Thymus (tissue), 11 donors: ENCODE data around the gene PBLD. TPM values are rescaled to one million over a fixed set of nuclear protein-coding genes. Genes with fewer than 3 reads are reported as not detected.
"Not testable (repeated sequence)": the region's sequence is repeated elsewhere in the genome, so short reads cannot be mapped to it uniquely, and the experiment has no call there.

Experiments
- DNase-seq, 9 donors: peaks; one replicate each; pipeline ENCODE4 v3.0.0-alpha.2; 2013; ENCODE audit warnings: low spot score in 9 of 9, low read depth in 6 of 9, missing footprints in 1 of 9
- H3K27ac ChIP-seq, 2 donors: one replicate each; pipeline ENCODE4 v1.5.1; 2013; ENCODE audit warnings: control low read depth in 1 of 2, low read depth in 1 of 2, low read length in 1 of 2, mild to moderate bottlenecking in 1 of 2, moderate library complexity in 1 of 2
- H3K27me3 ChIP-seq, 2 donors: one replicate each; pipeline ENCODE4 v1.5.1; 2013; ENCODE audit warnings: low read length in 1 of 2; ENCODE audit not compliant: control insufficient read depth in 2 of 2, insufficient read depth in 1 of 2
- H3K36me3 ChIP-seq, 2 donors: one replicate each; pipeline ENCODE4 v1.5.1; 2013; ENCODE audit warnings: low read length in 1 of 2, mild to moderate bottlenecking in 1 of 2, moderate library complexity in 1 of 2; ENCODE audit not compliant: control insufficient read depth in 2 of 2, insufficient read depth in 2 of 2
- H3K4me1 ChIP-seq, 2 donors: one replicate each; pipeline ENCODE4 v1.5.1; 2013; ENCODE audit warnings: low read length in 2 of 2; ENCODE audit not compliant: control insufficient read depth in 2 of 2, insufficient read depth in 2 of 2
- H3K4me3 ChIP-seq, 2 donors: one replicate each; pipeline ENCODE4 v1.5.1; 2013; ENCODE audit warnings: low read length in 2 of 2, control low read depth in 1 of 2, mild to moderate bottlenecking in 1 of 2
- H3K9me3 ChIP-seq, 2 donors: one replicate each; pipeline ENCODE4 v1.5.1; 2013; ENCODE audit warnings: low read length in 1 of 2, mild to moderate bottlenecking in 1 of 2; ENCODE audit not compliant: control insufficient read depth in 2 of 2, insufficient read depth in 1 of 2
- WGBS: extraction: QIAGEN DNeasy Blood & Tissue Kit; methylation state at CpG from one replicate; pipeline ENCODE4 v1.1.7; 2013; 5-methylcytosine and 5-hydroxymethylcytosine counted together
- polyA plus RNA-seq: library from polyadenylated mRNA; stranded (reverse); fragments of 200-250 nt; gene quantifications from one replicate; pipeline ENCODE4 v1.2.3, GENCODE V29; 2013
- total RNA-seq: library from RNA; stranded (reverse); fragments of 120-200 nt; gene quantifications from one replicate; pipeline ENCODE4 v1.2.4, GENCODE V29; 2013
- donor health status: healthy.

The PBLD gene
- total and polyA plus RNA-seq, 2 donors, result 1.7 to 2.5 TPM

DNA sequence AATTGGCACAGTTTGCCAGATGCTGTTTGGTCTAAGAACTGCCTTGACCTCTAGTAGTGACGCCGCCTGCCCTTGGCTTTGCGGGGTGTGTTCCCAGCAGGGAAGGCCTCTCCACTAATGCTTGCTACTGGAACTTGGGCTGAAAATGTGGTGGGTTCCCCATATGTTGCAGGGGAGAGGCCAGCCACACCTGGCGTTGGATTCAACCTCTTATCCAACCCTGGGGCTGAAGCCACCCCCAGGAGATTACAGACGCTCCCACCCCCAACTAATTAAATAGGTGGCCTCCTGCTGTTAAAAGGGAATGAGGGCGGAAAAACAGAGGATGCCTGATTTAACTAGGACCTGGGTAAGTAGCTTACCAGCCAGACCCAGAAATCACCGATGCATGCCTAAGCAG lies 81.6 kb downstream of the PBLD start:
- H3K27ac ChIP-seq, result no peak overlapping the region
- H3K36me3 ChIP-seq, result no peaks in the 10 kb centered on the region
- H3K9me3 ChIP-seq, result no peaks in the 10 kb centered on the region
- no peak for DNase-seq
- no peaks in the 10 kb centered on the region for H3K27me3 ChIP-seq
- WGBS, result 98% methylated on average over 7 of the region's 7 CpGs
- H3K4me1 ChIP-seq, result no peaks in the 10 kb centered on the region
- H3K4me3 ChIP-seq, result no peak overlapping the region

DNA sequence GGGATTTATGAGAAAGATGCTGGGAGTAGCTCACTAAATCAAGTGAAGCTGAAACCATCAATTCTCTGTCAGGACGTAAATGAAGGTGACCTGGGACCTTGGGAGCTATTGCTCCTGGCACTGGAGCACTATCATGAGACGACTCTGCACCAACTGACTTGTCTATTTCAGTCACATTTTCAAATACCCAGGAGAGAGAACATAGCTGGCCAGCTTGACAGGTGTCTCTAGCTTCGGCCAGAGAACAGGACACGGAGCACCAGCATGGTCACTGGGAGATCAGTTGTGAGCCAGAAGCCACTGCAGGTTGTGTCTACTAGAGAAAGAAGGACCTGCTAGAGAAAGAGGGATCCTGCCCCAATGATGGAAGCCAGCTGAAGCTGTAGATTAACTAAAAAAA lies 83.4 kb downstream of the PBLD start:
- Histone ChIP-seq H3K4me3 (no peak overlapping the region), H3K36me3 (no peaks in the 10 kb centered on the region), H3K27ac (no peak overlapping the region), H3K27me3 (no peaks in the 10 kb centered on the region), H3K4me1 (no peaks in the 10 kb centered on the region), H3K9me3 (no peaks in the 10 kb centered on the region)
- no peak for DNase-seq
- 97% methylated on average over 4 of the region's 4 CpGs for WGBS

DNA sequence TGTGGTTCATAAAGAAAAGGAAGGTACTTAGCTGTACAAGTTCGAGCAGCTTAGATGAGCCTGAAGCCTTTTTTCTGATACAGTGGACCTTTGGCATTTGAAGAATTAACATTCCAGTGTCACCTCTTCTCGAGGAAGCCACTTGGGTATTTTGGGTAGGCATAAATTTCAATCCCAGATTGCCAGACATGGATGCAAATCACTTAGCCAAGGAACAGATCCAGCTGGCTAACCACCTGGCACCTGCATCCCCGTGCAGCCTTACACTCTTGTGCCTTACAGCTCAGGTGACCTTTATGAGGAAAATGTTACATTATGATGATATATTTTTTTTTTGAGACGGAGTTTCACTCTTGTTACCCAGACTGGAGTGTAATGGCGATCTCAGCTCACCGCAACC lies 84.8 kb downstream of the PBLD start:
- H3K4me1 ChIP-seq, result no peaks in the 10 kb centered on the region
- no peaks in the 10 kb centered on the region for H3K36me3 ChIP-seq
- H3K27me3 ChIP-seq, result no peaks in the 10 kb centered on the region
- no peak overlapping the region for H3K4me3 ChIP-seq
- no peak for DNase-seq
- H3K9me3 ChIP-seq, result no peaks in the 10 kb centered on the region
- 96% methylated on average over 6 of the region's 6 CpGs for WGBS
- H3K27ac ChIP-seq, result no peak overlapping the region

DNA sequence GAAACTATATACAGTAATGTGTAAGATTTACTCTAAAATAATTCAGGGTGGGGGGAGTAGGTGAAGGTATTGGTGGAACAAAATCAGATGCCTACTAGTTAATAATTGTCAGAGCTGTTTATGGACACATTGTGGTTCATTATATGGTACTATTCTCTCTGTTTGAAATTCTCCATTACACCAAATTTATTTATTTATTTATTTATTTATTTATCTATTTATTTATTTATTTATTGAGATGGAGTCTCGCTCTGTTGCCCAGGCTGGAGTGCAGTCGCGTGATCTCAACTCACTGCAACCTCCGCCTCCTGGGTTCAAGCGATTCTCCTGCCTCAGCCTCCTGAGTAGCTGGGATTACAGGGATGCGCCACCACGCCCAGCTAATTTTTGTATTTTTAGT lies 86.3 kb downstream of the PBLD start:
- H3K36me3 ChIP-seq, DNase-seq, H3K4me3 ChIP-seq, H3K4me1 ChIP-seq, H3K27me3 ChIP-seq, H3K27ac ChIP-seq, H3K9me3 ChIP-seq: not testable (repeated sequence)
- WGBS, result 93% methylated on average over 7 of the region's 7 CpGs

DNA sequence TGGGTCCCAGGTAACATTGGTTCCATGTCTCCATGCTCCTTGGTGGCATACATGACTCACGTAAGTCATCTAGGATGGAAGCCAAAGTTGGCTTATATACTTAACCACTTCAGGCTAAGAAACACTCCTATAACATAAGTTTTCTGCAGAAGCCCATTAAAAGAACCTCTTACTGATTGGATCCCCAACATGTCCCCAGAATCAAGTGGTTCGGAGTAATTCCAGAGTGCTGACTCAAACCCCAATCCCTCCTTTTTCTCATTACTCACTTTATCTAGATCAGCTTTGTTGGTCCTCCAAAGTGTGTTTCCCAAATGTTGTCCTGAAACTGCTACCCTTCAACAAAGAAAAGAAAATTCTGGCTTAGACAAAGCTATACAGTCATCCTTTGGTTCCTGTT lies 90.7 kb downstream of the PBLD start:
- Histone ChIP-seq H3K27me3 (no peaks in the 10 kb centered on the region), H3K4me3 (no peak overlapping the region), H3K9me3 (no peaks in the 10 kb centered on the region), H3K4me1 (no peaks in the 10 kb centered on the region), H3K36me3 (no peaks in the 10 kb centered on the region), H3K27ac (no peak overlapping the region)
- DNase-seq, result no peak
- 75% methylated on average over 2 of the region's 2 CpGs for WGBS

DNA sequence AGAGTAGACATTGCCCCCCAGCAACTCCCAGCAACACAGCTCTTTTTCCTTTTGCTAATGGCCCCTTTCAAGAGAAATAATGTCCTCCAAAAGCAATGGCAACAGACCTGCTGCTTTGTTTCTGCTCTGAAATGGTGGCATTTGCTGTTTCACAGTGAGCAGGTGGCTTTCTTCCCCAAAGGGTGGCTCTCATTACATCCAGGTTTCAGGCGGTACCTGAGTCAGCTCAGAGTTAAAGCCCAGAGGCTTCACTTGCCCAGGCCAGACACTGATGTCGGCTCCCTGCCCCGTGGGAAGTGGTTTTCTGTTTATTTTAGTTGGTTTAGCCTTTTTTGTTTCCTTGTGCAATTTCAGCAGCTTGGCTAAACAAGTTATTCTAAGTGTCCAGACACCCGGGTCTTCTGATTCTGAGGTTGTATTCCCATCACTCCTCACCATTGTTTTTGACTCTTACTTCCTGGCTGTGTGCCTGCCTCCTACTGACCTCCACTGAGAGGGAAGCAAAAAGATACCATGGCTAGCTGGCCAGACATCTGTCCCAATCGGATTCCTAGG lies 93.1 kb downstream of the PBLD start:
- Histone ChIP-seq H3K4me3 (no peak overlapping the region), H3K9me3 (no peaks in the 10 kb centered on the region), H3K27ac (no peak overlapping the region), H3K36me3 (no peaks in the 10 kb centered on the region), H3K4me1 (no peaks in the 10 kb centered on the region), H3K27me3 (no peaks in the 10 kb centered on the region)
- WGBS, result 93% methylated on average over 5 of the region's 5 CpGs
- no peak for DNase-seq

DNA sequence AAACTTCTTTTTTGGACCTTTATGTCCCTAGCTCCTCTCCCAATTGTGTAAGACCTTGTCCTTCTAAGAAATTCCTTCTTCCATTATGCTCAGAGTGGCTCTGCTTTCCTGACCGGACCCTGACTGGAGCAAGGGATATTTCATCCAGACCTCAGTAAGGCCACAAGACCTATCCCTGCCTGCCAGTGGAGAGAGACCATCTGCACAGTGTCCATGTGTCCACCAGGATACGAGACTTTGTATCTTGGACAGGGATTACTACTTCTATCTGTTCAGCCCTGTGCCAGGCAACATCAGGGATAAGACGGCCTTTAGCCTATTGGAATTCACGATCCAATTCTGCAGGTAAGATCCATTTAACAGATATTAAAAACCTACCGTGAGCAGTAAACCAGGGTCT lies 93.7 kb downstream of the PBLD start:
- H3K4me3 ChIP-seq, result no peak overlapping the region
- H3K27ac ChIP-seq, result no peak overlapping the region
- no peaks in the 10 kb centered on the region for H3K9me3 ChIP-seq
- 98% methylated on average over 5 of the region's 5 CpGs for WGBS
- no peak for DNase-seq
- H3K27me3 ChIP-seq, result no peaks in the 10 kb centered on the region
- no peaks in the 10 kb centered on the region for H3K36me3 ChIP-seq
- no peaks in the 10 kb centered on the region for H3K4me1 ChIP-seq

DNA sequence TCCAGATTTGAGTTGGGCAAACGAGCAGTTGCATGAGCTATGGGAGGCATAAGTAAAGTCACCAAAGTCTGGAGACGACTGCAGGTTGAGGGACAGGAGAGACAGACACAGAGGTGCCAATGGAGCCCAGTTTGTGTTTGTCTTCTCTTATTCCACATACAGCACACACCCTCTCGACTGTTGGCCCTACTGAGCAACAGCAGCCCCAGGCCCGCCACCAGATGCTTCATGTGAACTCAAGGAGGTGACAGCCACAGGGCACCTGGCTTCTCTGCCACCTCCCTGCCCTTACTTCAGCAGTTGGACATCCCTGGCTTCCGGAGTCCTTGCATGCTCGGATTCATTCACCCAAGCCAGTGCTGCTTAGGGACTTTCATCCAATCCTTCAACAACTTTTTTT lies 94.4 kb downstream of the PBLD start:
- no peaks in the 10 kb centered on the region for H3K36me3 ChIP-seq
- WGBS, result 94% methylated on average over 6 of the region's 6 CpGs
- H3K4me1 ChIP-seq, result no peaks in the 10 kb centered on the region
- no peaks in the 10 kb centered on the region for H3K9me3 ChIP-seq
- no peak for DNase-seq
- no peak overlapping the region for H3K27ac ChIP-seq
- peaks cover 0 to 3% of the 10 kb centered on the region in 2 donors for H3K27me3 ChIP-seq
- no peak overlapping the region for H3K4me3 ChIP-seq

DNA sequence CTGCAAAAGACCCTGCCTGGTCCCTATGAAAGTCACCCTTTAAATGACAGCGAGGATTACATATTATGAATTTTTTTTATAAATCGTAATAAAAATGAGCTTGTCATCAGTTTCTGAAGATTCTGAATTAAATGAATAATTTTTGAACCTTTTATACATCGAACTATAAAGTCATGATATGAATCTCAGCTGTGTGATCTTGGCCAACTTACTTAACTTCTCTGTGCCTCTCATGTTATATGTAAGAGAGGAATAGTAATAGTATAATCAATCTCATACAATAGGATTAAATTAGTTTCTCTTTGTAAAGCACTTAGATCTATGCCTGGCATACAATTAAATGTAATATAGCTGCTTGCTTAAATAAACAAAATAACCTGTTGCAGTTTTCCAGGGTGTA lies 95.6 kb downstream of the PBLD start:
- no peak overlapping the region for H3K4me3 ChIP-seq
- H3K9me3 ChIP-seq, result no peaks in the 10 kb centered on the region
- H3K27ac ChIP-seq, result no peak overlapping the region
- WGBS, result 98% methylated on average over 3 of the region's 3 CpGs
- H3K36me3 ChIP-seq, result no peaks in the 10 kb centered on the region
- no peak for DNase-seq
- no peaks in the 10 kb centered on the region for H3K4me1 ChIP-seq
- H3K27me3 ChIP-seq, result peaks cover 0 to 5% of the 10 kb centered on the region in 2 donors

DNA sequence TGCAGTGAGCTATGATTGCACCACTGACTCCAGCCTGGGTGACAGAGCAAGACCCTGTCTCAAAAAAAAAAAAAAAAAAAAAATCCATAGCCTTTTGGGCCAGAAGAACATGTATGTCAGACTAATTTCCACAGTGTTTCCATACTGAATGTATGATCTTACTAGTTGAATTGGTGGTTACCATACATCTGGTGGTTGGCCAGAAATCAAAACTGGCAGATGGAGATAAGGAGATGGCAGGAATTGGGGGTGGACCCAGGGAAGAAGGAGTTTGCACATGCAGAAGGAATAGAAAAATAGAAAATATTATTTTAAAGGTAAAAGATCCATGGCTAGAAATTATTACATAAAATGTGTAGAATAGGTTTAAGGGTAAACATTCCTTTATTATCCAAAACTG lies 97.1 kb downstream of the PBLD start:
- H3K27ac ChIP-seq, result no peak overlapping the region
- no peaks in the 10 kb centered on the region for H3K9me3 ChIP-seq
- no peaks in the 10 kb centered on the region for H3K36me3 ChIP-seq
- H3K4me1 ChIP-seq, result peaks cover 0 to 7% of the 10 kb centered on the region in 2 donors
- H3K4me3 ChIP-seq, result no peak overlapping the region
- no peak for DNase-seq
- peaks cover 9 to 20% of the 10 kb centered on the region in 2 donors for H3K27me3 ChIP-seq
